GM19351 (cell line): ENCODE measurements around the gene XPR1.

ENCODE experiments used
- ATAC-seq: cut with Tn5 transposase; IDR thresholded peaks from one replicate; pipeline ENCODE4 v1.9.1; 2021; ENCODE audit warnings: mild to moderate bottlenecking, moderate library complexity; ENCODE audit not compliant: unreplicated experiment

Gene XPR1

DNA sequence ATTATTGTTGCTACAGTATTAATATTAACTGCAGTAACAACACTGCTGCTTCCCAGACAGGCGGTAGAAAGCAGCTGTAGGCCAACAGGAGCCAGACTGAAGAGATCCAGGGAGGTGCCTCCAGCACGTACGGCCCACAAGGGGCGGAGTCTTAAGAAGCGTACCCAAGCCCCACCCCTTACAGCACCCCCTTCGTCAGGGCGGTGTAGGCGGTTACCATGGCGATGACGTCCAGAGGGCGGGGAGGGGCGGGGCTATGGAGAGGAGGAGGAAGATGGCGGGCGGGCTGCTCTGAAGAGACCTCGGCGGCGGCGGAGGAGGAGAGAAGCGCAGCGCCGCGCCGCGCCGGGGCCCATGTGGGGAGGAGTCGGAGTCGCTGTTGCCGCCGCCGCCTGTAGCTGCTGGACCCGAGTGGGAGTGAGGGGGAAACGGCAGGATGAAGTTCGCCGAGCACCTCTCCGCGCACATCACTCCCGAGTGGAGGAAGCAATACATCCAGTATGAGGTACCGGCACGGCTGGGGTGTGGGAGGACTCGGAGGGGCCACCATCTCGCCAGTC, at the start of gene XPR1:
TSS of gene XPR1 (plus strand) at position 257 of the 560 bp plus-strand sequence. CDS start at position 437, 180 bp downstream.
- ATAC-seq: peak; percentile 95

GRCh38 chr1:180584869-180585268, 47.0 kb upstream of the XPR1 start:
- no peak for ATAC-seq

DNA sequence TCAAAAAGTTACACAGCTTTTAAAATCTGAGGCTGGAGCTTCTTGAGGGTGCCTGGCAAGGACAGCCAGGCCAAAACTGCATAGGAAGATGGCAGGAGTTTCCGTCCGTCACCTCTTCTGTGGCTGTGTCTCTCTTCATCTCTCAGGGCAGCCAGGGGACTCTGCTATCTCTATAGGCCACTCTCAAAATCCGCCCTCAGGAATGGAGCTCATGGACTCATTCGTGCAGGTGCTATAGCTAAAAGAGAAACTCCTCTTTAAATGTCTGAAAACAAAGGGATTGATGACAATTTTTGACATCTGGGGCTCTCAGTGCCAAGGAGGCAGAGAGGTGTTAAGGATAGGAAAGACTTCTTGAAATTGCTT, 45.8 kb upstream of the XPR1 start:
- no peak for ATAC-seq

GRCh38 chr1:180586671-180587155, 45.1 kb upstream of the XPR1 start:
- ATAC-seq: no peak

DNA sequence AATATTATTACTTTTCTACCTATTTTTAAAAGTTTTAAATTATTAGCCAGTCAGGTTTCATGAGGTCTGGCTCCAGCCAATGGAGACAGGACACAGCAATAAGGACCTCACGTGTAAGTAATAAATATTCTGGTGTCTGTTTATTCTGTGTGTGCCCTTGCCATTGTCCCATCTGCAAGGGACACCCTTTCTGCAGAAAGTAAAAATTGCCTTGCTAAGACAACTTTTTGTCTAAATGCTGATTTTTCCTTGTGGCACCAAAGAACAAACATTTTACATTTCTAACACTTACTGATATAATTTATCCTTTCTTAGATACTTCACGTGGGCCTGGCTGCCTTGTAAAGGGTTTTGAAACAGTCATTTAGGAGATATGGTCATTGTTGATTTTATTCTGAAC, 43.7 kb upstream of the XPR1 start:
- no peak for ATAC-seq

- no peak for ATAC-seq
These were observed 40.9 kb upstream of the XPR1 start for GRCh38 chr1:180590889-180591288.

DNA sequence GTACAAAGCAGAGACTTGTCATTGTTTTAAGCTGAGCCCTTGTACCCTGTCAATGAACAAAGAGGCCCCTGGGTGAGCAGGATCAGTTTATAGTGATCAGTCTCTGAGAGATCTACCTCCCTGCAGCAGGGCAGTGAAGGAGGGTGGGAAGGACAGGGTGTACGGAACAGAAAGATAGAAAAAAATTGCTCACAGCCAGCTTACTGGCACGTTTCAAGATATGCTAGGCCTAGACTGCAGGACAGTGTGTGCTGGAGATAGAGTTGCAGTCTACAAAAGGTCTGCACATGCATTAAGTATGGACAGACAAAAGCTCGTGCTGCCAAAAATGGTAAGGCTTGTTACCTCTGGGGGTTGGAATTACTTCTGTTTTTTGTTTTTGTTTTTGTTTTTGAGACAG, 38.4 kb upstream of the XPR1 start:
- ATAC-seq: no peak

DNA sequence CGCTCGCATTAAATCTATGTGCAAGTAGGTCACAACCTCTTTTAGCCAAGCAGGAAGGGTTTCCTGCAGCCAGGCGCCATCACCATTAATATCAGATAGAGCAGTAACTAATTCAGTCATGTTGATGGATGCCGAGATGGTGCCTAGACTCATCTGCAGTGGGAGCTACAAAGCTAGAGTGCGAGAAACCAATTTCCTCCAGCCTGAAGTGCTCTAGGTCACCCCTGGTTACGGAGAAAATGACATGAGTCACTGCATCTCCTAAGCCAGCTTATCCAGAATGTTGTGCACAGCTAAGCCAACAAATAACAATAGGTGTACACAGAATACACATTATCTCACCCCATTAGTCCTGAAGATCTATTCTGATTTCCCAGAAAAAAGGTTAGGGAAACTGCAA, 37.1 kb upstream of the XPR1 start:
- no peak for ATAC-seq

GRCh38 chr1:180595966-180596365, 35.9 kb upstream of the XPR1 start:
- no peak for ATAC-seq

DNA sequence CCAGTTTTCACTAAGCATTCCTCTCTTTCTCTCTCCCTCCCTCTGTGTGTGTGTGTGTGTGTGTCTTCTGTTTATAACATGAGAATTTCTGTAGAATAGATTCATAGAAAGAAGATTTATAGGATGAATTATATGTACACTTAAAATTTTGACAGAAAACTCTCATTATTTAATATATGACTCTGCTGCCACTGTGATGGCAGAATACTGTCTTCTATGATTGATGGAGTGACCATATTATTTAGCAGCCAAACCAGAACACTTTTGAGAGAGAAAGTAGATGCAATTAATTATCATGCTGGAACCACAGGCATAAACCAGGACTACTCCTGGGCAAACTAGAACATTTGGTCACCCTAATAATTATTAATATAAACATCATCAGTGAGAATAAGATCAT, 34.3 kb upstream of the XPR1 start:
- ATAC-seq: no peak

DNA sequence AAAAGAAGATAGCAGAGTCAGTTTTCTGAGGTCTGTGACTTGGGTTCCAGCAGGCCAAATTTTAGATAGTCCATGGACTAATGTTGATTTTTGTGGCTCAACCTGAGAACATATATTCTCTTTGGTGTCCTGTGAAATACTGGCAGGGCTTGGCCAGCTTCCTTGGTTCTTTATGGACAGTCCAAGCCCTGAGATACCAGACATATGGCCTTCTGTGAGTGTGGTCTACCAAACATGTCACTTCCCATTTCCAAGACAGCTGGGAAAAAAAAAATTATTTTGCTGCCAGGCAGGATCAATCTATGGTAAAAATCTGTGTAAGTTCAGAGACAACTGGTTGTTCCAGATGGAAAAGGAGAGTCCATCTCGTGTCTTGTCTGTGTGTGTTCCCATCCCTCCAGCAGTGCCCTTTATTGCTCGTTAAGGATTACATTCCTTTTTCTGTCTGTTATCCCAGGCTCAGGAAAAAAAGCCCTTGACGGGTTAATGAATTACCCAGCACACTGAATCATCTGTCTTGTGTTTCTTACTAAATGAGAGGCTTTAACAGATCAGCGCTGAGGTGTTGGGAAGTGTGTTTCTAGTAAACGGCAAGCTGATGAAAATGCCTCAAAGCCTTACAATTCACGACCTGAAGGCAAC, 33.4 kb upstream of the XPR1 start:
- ATAC-seq: no peak

GRCh38 chr1:180600343-180600742, 31.5 kb upstream of the XPR1 start:
- no peak for ATAC-seq

- ATAC-seq: no peak
These were observed 30.3 kb upstream of the XPR1 start for GRCh38 chr1:180601512-180601911.

- ATAC-seq: no peak
These were observed 28.5 kb upstream of the XPR1 start for GRCh38 chr1:180603223-180603849.

- no peak for ATAC-seq
These were observed 28.0 kb upstream of the XPR1 start for GRCh38 chr1:180603850-180604226.

GRCh38 chr1:180606155-180606554, 25.7 kb upstream of the XPR1 start:
- no peak for ATAC-seq

DNA sequence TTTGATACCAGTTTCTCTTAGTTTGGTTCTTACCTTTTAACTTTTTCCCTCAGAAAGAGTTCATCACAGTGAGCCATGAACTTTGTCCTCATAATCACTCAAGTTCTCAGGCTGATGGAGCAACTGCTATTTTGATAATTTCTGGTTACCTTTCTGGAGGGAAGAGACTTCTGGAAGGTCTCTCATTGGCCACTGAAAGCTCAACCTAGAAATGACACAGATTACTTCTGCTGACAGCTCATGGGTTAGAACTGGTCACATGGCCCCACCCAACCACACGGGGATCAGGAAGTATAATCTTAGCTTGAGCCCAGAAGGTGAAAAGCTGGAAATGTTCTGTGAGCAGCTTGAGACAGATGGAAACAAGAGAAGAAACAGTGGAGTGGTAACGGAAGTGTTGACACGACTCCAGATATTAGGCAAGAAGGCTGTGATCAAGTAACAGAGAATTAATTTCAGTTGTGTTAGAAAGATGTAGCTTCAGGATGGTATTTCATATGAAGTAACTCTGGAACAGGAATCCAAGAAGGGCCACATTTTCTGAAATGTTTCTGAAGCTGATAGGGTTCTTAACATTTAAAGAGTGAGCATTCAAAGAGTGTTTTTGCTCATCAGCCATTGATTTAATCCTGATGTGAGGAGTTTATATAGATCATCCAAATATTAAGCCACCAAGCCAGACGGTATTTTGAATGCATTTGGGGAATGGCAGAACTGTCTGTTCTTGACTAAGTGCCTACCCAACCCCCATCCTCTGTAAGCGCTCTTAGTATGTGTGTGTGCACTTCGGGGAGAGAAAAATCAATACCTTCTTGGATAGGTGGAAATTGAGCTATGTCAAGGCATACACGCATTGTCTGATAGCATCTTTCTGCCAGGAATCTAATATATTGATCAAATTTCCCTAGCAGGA, 21.9 kb upstream of the XPR1 start:
- no peak for ATAC-seq

- ATAC-seq: no peak
These were observed 21.2 kb upstream of the XPR1 start for GRCh38 chr1:180610556-180611015.

DNA sequence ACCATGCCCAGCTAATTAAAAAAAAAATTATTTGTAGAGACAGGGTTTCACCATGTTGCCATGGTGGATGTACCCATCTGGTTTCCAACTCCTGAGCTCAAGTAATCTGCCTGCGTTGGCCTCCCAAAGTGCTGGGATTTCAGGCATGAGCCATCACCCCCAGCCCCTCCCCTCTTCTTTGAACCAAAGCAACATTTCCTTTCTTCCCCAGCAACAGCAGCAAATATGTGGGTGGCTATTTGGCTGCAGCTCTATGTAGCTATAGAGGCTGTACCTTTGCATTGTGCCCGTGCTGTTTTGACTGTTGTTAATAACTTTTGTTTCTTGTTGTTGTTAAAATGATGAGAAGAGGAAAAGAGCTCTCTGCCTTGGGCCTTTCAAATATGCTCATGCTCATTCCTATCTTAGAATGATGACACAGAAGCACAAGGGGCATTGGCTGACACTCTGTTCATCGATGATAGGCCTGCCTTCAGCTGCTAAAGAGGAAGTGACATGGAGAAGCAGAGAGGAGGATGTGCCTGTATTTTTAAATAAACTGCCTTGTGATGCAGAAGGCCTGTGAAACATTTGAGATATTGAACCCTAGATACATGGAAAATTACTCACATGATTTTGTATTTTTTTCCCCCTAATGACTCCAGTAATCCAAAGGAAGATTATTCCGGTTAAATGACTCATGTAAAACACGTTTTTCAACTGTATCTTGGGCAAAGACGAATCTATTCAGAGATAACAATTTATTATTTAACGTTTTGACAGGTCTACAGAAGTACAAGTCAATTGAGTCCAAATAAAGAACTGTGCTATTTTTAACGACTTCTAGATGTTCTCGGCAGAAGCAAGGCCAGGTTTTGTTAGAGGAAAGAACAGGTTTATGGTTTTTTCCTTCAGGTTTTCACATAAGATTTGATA, 20.5 kb upstream of the XPR1 start:
- no peak for ATAC-seq

GRCh38 chr1:180612632-180613031, 19.2 kb upstream of the XPR1 start:
- ATAC-seq: no peak
